IMR-90 (cell line): Measurements from ENCODE around the gene TMEM54. TPM values are rescaled to one million over a fixed set of nuclear protein-coding genes. Genes with fewer than 3 reads are reported as not detected.

Source experiments
- ATAC-seq: fragments of 200-7000 bp; cut with Tn5 transposase; 2 replicates; pipeline ENCODE4 v1.9.1; 2020; ENCODE audit warnings: low read depth, mild to moderate bottlenecking, moderate library complexity
- BruUV-seq: library from RNA; stranded (reverse); fragments of 400-500 nt; replicated peaks from 2 replicates; lab custom pipeline; 2021; lab: Mats Ljungman, UMichigan
- CTCF ChIA-PET: fragments of 300-600 bp; formaldehyde crosslinking; extraction: SDS; loops from one replicate; lab custom pipeline; 2021; ENCODE audit warnings: antibody characterized with exemption; lab: Yijun Ruan, JAX
- POLR2A ChIA-PET: fragments of 300-600 bp; sonication (Branson Sonifier 250); formaldehyde crosslinking; loops from one replicate; lab custom pipeline; 2022; ENCODE audit warnings: antibody characterized with exemption; ENCODE audit not compliant: unreplicated experiment; lab: Charles Lee
- DNase-seq: peaks from one replicate; pipeline ENCODE4 v3.0.0; 2013
- H2AFZ ChIP-seq: replicated peaks from 2 replicates; pipeline ENCODE3; 2013; ENCODE audit warnings: low read length, mild to moderate bottlenecking; ENCODE audit not compliant: poor library complexity
- H2AK5ac ChIP-seq: 2 replicates; pipeline ENCODE4 v1.6.1; 2013; ENCODE audit warnings: low read depth, low read length, inconsistent platforms
- H2AK9ac ChIP-seq: replicated peaks from 2 replicates; pipeline ENCODE3; 2013; ENCODE audit warnings: mild to moderate bottlenecking, low read depth, low read length, moderate library complexity; ENCODE audit not compliant: poor library complexity
- H2BK120ac ChIP-seq: 2 replicates; pipeline ENCODE4 v1.6.1; 2013; ENCODE audit warnings: low read depth, low read length, inconsistent platforms
- H2BK15ac ChIP-seq: 3 replicates; pipeline ENCODE4 v1.6.1; 2013; ENCODE audit warnings: low read depth, low read length, inconsistent platforms
- H2BK20ac ChIP-seq: 2 replicates; pipeline ENCODE4 v1.6.1; 2013; ENCODE audit warnings: low read depth, mild to moderate bottlenecking, inconsistent platforms, low read length, moderate library complexity
- H2BK5ac ChIP-seq: 2 replicates; pipeline ENCODE4 v1.6.1; 2013; ENCODE audit warnings: mild to moderate bottlenecking, low read depth, low read length, inconsistent platforms; ENCODE audit not compliant: poor library complexity, severe bottlenecking
- H3K14ac ChIP-seq: replicated peaks from 2 replicates; pipeline ENCODE4 v1.6.1; 2013; ENCODE audit warnings: low read depth, low read length, inconsistent platforms
- H3K18ac ChIP-seq: 2 replicates; pipeline ENCODE4 v1.6.1; 2013; ENCODE audit warnings: low read depth, low read length, control low read depth
- H3K23ac ChIP-seq: 2 replicates; pipeline ENCODE4 v1.6.1; 2013; ENCODE audit warnings: low read depth, low read length, inconsistent platforms
- H3K27ac ChIP-seq: 2 replicates; pipeline ENCODE4 v1.5.1; 2013; ENCODE audit warnings: mild to moderate bottlenecking, control low read depth, low read length; ENCODE audit not compliant: insufficient read depth
- H3K27me3 ChIP-seq: 2 replicates; pipeline ENCODE4 v1.6.1; 2013; ENCODE audit warnings: low read length; ENCODE audit not compliant: control insufficient read depth, insufficient read depth
- H3K36me3 ChIP-seq: 2 replicates; pipeline ENCODE4 v1.6.1; 2013; ENCODE audit warnings: low read length, mixed read lengths; ENCODE audit not compliant: control insufficient read depth, insufficient read depth
- H3K4ac ChIP-seq: 2 replicates; pipeline ENCODE4 v1.6.1; 2013; ENCODE audit warnings: low read depth, low read length, inconsistent platforms
- H3K4me1 ChIP-seq: 2 replicates; pipeline ENCODE4 v1.6.1; 2013; ENCODE audit warnings: low read length, mixed read lengths; ENCODE audit not compliant: control insufficient read depth, insufficient read depth
- H3K4me2 ChIP-seq: 2 replicates; pipeline ENCODE4 v1.6.1; 2013; ENCODE audit warnings: low read depth, mild to moderate bottlenecking, control low read depth, low read length, moderate library complexity
- H3K4me3 ChIP-seq: 2 replicates; pipeline ENCODE4 v1.5.1; 2013; ENCODE audit warnings: low read depth, mild to moderate bottlenecking, control low read depth, low read length, moderate library complexity; ENCODE audit not compliant: insufficient read depth
- H3K56ac ChIP-seq: 2 replicates; pipeline ENCODE4 v1.6.1; 2013; ENCODE audit warnings: low read length, inconsistent platforms; ENCODE audit not compliant: insufficient read depth; ENCODE audit errors: extremely low read depth
- H3K79me1 ChIP-seq, 2 experiments: 2 replicates each; pipeline ENCODE4 v1.6.1; 2013; ENCODE audit warnings: low read length in 2 of 2, inconsistent platforms in 1 of 2, low read depth in 1 of 2
- H3K9ac ChIP-seq: 2 replicates; pipeline ENCODE4 v1.6.1; 2013; ENCODE audit warnings: low read depth, low read length, control low read depth
- H3K9me1 ChIP-seq: 2 replicates; pipeline ENCODE4 v1.6.1; 2013; ENCODE audit warnings: low read length, inconsistent platforms; ENCODE audit not compliant: insufficient read depth
- H3K9me3 ChIP-seq: 2 replicates; pipeline ENCODE4 v1.6.1; 2013; ENCODE audit warnings: low read length; ENCODE audit not compliant: control insufficient read depth, insufficient read depth
- H4K20me1 ChIP-seq: 2 replicates; pipeline ENCODE4 v1.6.1; 2013; ENCODE audit warnings: low read length, inconsistent platforms; ENCODE audit not compliant: insufficient read depth
- H4K5ac ChIP-seq: 2 replicates; pipeline ENCODE4 v1.6.1; 2013; ENCODE audit warnings: mild to moderate bottlenecking, low read depth, low read length, control low read depth
- H4K8ac ChIP-seq, 2 experiments: 2 replicates each; pipeline ENCODE4 v1.6.1; 2013; ENCODE audit warnings: low read depth in 2 of 2, low read length in 2 of 2, control low read depth in 1 of 2, inconsistent platforms in 1 of 2
- H4K91ac ChIP-seq: 2 replicates; pipeline ENCODE4 v1.6.1; 2013; ENCODE audit warnings: low read depth, low read length, inconsistent platforms; ENCODE audit not compliant: insufficient read depth
- BHLHE40 ChIP-seq: fragments of 150-350 bp; IDR thresholded peaks from 2 replicates; pipeline ENCODE4 v1.6.1; 2016; ENCODE audit warnings: mild to moderate bottlenecking, low read depth, low read length
- CEBPB ChIP-seq: IDR thresholded peaks from 2 replicates; pipeline ENCODE4 v1.6.1; 2012; ENCODE audit warnings: low read depth, low read length, improper control_type of control experiment
- CHD1 ChIP-seq: IDR thresholded peaks from 2 replicates; pipeline ENCODE4 v1.6.1; 2012; ENCODE audit warnings: low read depth, low read length, improper control_type of control experiment
- CTCF ChIP-seq: conservative IDR thresholded peaks from 2 replicates; pipeline ENCODE4 v1.5.1; 2012; ENCODE audit warnings: mild to moderate bottlenecking, low read depth, low read length, improper control_type of control experiment
- FOS ChIP-seq: fragments of 150-350 bp; IDR thresholded peaks from 2 replicates; pipeline ENCODE4 v1.6.1; 2016; ENCODE audit warnings: low read depth, low read length
- MAZ ChIP-seq: IDR thresholded peaks from 2 replicates; pipeline ENCODE4 v1.6.1; 2012; ENCODE audit warnings: low read depth, mild to moderate bottlenecking, low read length, improper control_type of control experiment, moderate library complexity, borderline replicate concordance
- NFE2L2 ChIP-seq: fragments of 150-350 bp; IDR thresholded peaks from 2 replicates; pipeline ENCODE4 v1.6.1; 2016; ENCODE audit warnings: low read depth, mild to moderate bottlenecking, low read length
- POLR2A ChIP-seq: IDR thresholded peaks from 2 replicates; pipeline ENCODE4 v1.6.1; 2012; ENCODE audit warnings: mild to moderate bottlenecking, low read depth, low read length
- RAD21 ChIP-seq: IDR thresholded peaks from 2 replicates; pipeline ENCODE4 v1.6.1; 2012; ENCODE audit warnings: low read length, improper control_type of control experiment
- RCOR1 ChIP-seq: IDR thresholded peaks from 2 replicates; pipeline ENCODE4 v1.6.1; 2012; ENCODE audit warnings: mild to moderate bottlenecking, low read length, improper control_type of control experiment; ENCODE audit not compliant: insufficient replicate concordance
- RFX5 ChIP-seq: IDR thresholded peaks from 2 replicates; pipeline ENCODE4 v1.8.0; 2012; ENCODE audit warnings: low read depth, mild to moderate bottlenecking, low read length, moderate library complexity
- SMC3 ChIP-seq: fragments of 150-350 bp; IDR thresholded peaks from 2 replicates; pipeline ENCODE4 v1.6.1; 2016; ENCODE audit warnings: low read depth, mild to moderate bottlenecking, antibody characterized with exemption, low read length, moderate library complexity
- USF2 ChIP-seq: fragments of 150-350 bp; IDR thresholded peaks from 2 replicates; pipeline ENCODE4 v1.6.1; 2017; ENCODE audit warnings: mild to moderate bottlenecking, antibody characterized with exemption, low read length, low read depth
- whole genome bisulfite sequencing, 2 experiments: methylation state at CpG; one replicate each; pipeline versions ENCODE4 v1.1.5 to v1.1.7; 2013; ENCODE audit warnings: missing lambda C conversion rate in 2 of 2; ENCODE audit not compliant: insufficient read length in 1 of 2; ENCODE audit errors: extremely low coverage in 2 of 2; 5-methylcytosine and 5-hydroxymethylcytosine counted together
- dilution Hi-C: fragments of 300-500 bp; cut with HindIII; formaldehyde crosslinking; loops from one replicate; pipeline ENCODE4 v1.14.3; 2018; ENCODE audit warnings: low sequenced_read_pairs; ENCODE audit not compliant: unreplicated experiment
- in situ Hi-C: fragments of 300-500 bp; cut with MboI; formaldehyde crosslinking; loops from 3 replicates; pipeline ENCODE4 v1.14.3; 2019; ENCODE audit warnings: low sequenced_read_pairs, inconsistent platforms, mixed read lengths
- intact Hi-C: fragments of 100-400 bp; cut with micrococcal nuclease; formaldehyde crosslinking; loops from 2 replicates; pipeline ENCODE4 v1.10.0; 2022
- polyA plus RNA-seq, 3 experiments: library from polyadenylated mRNA; depleted of rRNA; stranded (reverse); fragments of >200 nt; gene quantifications; 2 replicates each; pipeline ENCODE4 v1.2.3, GENCODE V29; 2012; ENCODE audit warnings: low replicate concordance in 1 of 3
- total RNA-seq: library from RNA; depleted of rRNA; stranded (reverse); fragments of >200 nt; gene quantifications from 2 replicates; pipeline ENCODE4 v1.2.3, GENCODE V29; 2012
- TF ChIP-seq, protein P1 (sequence below): fragments of 150-350 bp; IDR thresholded peaks from 2 replicates; pipeline ENCODE4 v1.6.1; 2016; ENCODE audit warnings: low read depth, mild to moderate bottlenecking, low read length, moderate library complexity, borderline replicate concordance

The TMEM54 gene
- total and polyA plus RNA-seq, 2 of the 4 experiments (the other 2 are of a cell fraction) = 25.5 to 75.2 TPM

DNA sequence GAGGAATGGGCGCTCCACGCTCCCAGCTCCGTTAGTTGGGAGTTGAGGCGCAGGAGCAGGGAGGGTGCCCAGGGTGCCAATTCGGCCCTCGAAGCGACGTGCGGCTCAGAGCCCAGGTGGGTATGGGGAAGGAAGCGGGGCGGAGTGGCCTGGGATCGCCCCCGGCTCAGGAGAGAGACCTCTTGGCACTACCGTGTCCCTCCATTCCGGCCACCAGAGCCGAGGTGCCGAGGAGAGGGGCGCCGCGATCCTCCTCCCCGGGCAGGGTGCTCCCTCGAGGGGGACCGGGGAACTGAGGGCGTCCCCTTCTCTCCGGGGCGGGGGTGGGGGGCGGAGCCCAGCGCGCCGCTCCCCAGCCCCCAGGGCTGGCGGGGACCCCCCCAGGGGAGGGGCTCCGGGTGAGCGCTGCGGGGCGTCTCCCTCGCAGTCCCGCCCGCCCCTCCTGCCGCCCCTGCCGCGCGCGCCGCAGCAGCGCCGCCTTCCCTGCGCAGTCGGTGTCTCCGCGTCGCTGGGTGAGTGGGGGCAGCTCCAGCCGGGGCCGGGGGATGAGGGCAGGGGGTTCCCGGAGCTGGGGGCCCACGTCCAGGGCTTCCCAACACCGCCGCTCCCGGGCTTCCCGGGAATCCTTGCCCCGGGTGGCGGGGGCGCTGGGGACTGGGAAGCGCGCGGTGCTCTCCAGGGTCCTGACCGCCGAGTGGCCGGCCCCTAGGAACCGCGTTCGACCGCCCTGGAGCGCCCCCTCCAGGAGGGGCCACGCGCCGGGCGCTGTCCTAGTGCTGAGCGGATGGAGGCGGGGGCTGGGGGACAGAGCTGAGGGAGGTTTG, 15.0 kb downstream of the TMEM54 start, which contains the start of gene HPCA:
TSS of gene HPCA (plus strand) at position 488 of the 824 bp plus-strand sequence. CDS start 2,408 bp downstream, outside the sequence.
- WGBS, 2 experiments = 4% methylated on average over 49 of the region's 79 CpGs; no CpG with 5 or more reads in 1 of the 2 experiments
- dilution Hi-C loops = no loop called here
- no peak within 1 kb of the TSS for H4K8ac ChIP-seq
- TF ChIP-seq NFE2L2 = no peak
- TF ChIP-seq USF2 = 0 out of 2 replicates have a peak, but pooled peaks have one; percentile 19
- TF ChIP-seq, protein P1, sequence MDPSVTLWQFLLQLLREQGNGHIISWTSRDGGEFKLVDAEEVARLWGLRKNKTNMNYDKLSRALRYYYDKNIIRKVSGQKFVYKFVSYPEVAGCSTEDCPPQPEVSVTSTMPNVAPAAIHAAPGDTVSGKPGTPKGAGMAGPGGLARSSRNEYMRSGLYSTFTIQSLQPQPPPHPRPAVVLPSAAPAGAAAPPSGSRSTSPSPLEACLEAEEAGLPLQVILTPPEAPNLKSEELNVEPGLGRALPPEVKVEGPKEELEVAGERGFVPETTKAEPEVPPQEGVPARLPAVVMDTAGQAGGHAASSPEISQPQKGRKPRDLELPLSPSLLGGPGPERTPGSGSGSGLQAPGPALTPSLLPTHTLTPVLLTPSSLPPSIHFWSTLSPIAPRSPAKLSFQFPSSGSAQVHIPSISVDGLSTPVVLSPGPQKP = no peak
- TF ChIP-seq RFX5 = no peak
- no peak for TF ChIP-seq CHD1
- peak; percentile 55 for TF ChIP-seq RAD21
- peak; percentile 91 for TF ChIP-seq CTCF
- TF ChIP-seq RCOR1 = peak; percentile 95
- no peak for TF ChIP-seq FOS
- TF ChIP-seq CEBPB = no peak
- TF ChIP-seq POLR2A = no peak
- TF ChIP-seq BHLHE40 = no peak
- peak; percentile 95 for TF ChIP-seq MAZ
- TF ChIP-seq SMC3 = peak; percentile 40

More for the DNA sequence above, 15.0 kb downstream of the TMEM54 start, which contains the start of gene HPCA:
- H3K4me2 ChIP-seq = no peak within 1 kb of the TSS
- peak within 1 kb of the TSS; percentile 21 for H2AFZ ChIP-seq
- no peak within 1 kb of the TSS for H2BK120ac ChIP-seq
- no peak within 1 kb of the TSS for H2AK5ac ChIP-seq
- peak; percentile 99 for ATAC-seq
- no peak within 1 kb of the TSS for H4K5ac ChIP-seq
- no peak within 1 kb of the TSS for H3K14ac ChIP-seq
- no peak within 1 kb of the TSS for H3K27ac ChIP-seq
- H4K91ac ChIP-seq = no peak within 1 kb of the TSS
- no peaks in the 10 kb centered on the region for H3K9me3 ChIP-seq
- BruUV-seq = no TSS peak
- no peaks in the 10 kb centered on the region for H3K36me3 ChIP-seq
- H3K27me3 ChIP-seq = peaks cover 65% of the 10 kb centered on the region
- peaks cover 3% of the 10 kb centered on the region; the same call in 1 of the 2 replicates for H4K20me1 ChIP-seq
- CTCF ChIA-PET = interaction anchor here (0.6 to 0.9 kb wide), 3 partner anchors 18 to 31 kb away, joined by 3 read pairs; no protein-coding TSS in a partner anchor
- peaks cover 4% of the 10 kb centered on the region; the same call in 1 of the 2 replicates for H3K9me1 ChIP-seq
- H3K4me3 ChIP-seq = no peak within 1 kb of the TSS
- peak; percentile 48 for DNase-seq
- no peak within 1 kb of the TSS for H2BK5ac ChIP-seq
- POLR2A ChIA-PET = no interaction called here
- no peak within 1 kb of the TSS for H3K4ac ChIP-seq
- H3K79me1 ChIP-seq = no peaks in the 10 kb centered on the region
- intact Hi-C loops (loop anchor here (1.0 to 5.0 kb wide), 2 partner anchors 200 to 484 kb away; no protein-coding TSS in a partner anchor), in situ Hi-C loops (no loop called here)
- no peak within 1 kb of the TSS for H3K56ac ChIP-seq
- no peaks in the 10 kb centered on the region for H3K4me1 ChIP-seq
- no peak within 1 kb of the TSS for H2BK15ac ChIP-seq
- H3K18ac ChIP-seq = no peak within 1 kb of the TSS
- peak within 1 kb of the TSS; percentile 42 for H2AK9ac ChIP-seq
- no peak within 1 kb of the TSS for H2BK20ac ChIP-seq
- H3K23ac ChIP-seq = no peak within 1 kb of the TSS
- no peak within 1 kb of the TSS for H3K9ac ChIP-seq
